Pancreas (tissue), 10 donors: Measurements from ENCODE around the gene NAT16. TPM values are rescaled to one million over a fixed set of nuclear protein-coding genes. Genes with fewer than 3 reads are reported as not detected.
"Not testable (repeated sequence)": the region's sequence is repeated elsewhere in the genome, so short reads cannot be mapped to it uniquely, and the experiment has no call there.

ENCODE experiments used
- ATAC-seq, 4 donors: fragments of 200-7000 bp; cut with Tn5 transposase; one replicate each; pipeline versions ENCODE4 v1.8.0 to v1.9.1; 2020; ENCODE audit warnings: mild to moderate bottlenecking in 4 of 4, moderate library complexity in 4 of 4
- DNase-seq, 6 donors: peaks; one replicate each; pipeline ENCODE4 v3.0.0-alpha.2; 2020
- FAIRE-seq: peaks from 2 replicates; lab custom pipeline; 2012; peaks lifted over from hg19 to GRCh38; lab: Jason Lieb, UNC
- H3K27ac ChIP-seq, 4 donors: fragments of 200-600 bp; sonication (generic); 1 replicate in 3 of 4; 2 replicates in 1 of 4; pipeline versions ENCODE4 v1.5.0 to v1.8.0; 2020
- H3K27me3 ChIP-seq, 4 donors: fragments of 200-600 bp; one replicate each; pipeline ENCODE4 v1.8.0; 2021
- H3K36me3 ChIP-seq, 3 donors: fragments of 200-600 bp; sonication (generic) in 1 of 3; one replicate each; pipeline versions ENCODE4 v1.5.0 to v1.8.0; 2020 to 2021
- H3K4me1 ChIP-seq, 3 donors: fragments of 200-600 bp; one replicate each; pipeline ENCODE4 v1.8.0; 2021
- H3K4me3 ChIP-seq, 4 donors: fragments of 200-600 bp; sonication (generic) in 2 of 4; one replicate each; pipeline versions ENCODE4 v1.5.0 to v1.8.0; 2020 to 2021
- H3K9me3 ChIP-seq, 4 donors: fragments of 200-600 bp; one replicate each; pipeline ENCODE4 v1.8.0; 2021
- CTCF ChIP-seq, 4 donors: fragments of 200-600 bp; sonication (generic) in 3 of 4; IDR thresholded peaks; one replicate each; pipeline versions ENCODE4 v1.5.0 to v1.8.0; 2021; ENCODE audit warnings: antibody characterized with exemption in 4 of 4
- WGBS, 2 donors: extraction: QIAGEN DNeasy Blood & Tissue Kit; methylation state at CpG; one replicate each; pipeline ENCODE4 v1.1.7; 2013; 5-methylcytosine and 5-hydroxymethylcytosine counted together
- intact Hi-C, 3 donors: fragments of 100-400 bp; cut with DNase I; formaldehyde crosslinking; loops; one replicate each; pipeline versions ENCODE4 v1.11.1 to v1.14.2; 2022
- microRNA-seq, 2 donors: library from miRNA; unstranded; fragments of <30 nt; microRNA quantifications; one replicate each; pipeline versions ENCODE4 to v1.1.0, GENCODE V29; 2019 to 2020
- polyA plus RNA-seq, 2 donors: library from polyadenylated mRNA; stranded (reverse); fragments of 200-250 nt; gene quantifications; one replicate each; pipeline ENCODE4 v1.2.3, GENCODE V29; 2013
- total RNA-seq, 6 donors: library from RNA; stranded (reverse); fragmentation: NEBNext Ultra II Directional in 4 of 6; extraction: Animal tissue kit (Norgen Biotek cat#: 25700) in 4 of 6; gene quantifications; one replicate each; pipeline versions ENCODE4 v1.2.1 to v1.2.4, GENCODE V29; 2021 to 2023
- donor health status: healthy with polysubstance abuse.
- donor health status: DM: no; HTN: no; CAD: no; lungs with moderate emphysema.
- donor health status: DM: no; HTN: no; CAD: no.
- donor health status: control.
- donor health status: control.
- donor health status: Bipolar disorder and iron deficiency.
- donor health status: DM: yes; HTN: yes; CAD: no.
- donor health status: DM: no; HTN: no; CAD: no.
- donor health status: DM: no; HTN: no; CAD: no.
- donor health status: DM: yes; HTN: yes; CAD: no.

NAT16 gene
- total and polyA plus RNA-seq, 8 donors = 0.19 to 3.6 (median 0.49) TPM; not detected in 1

- Histone ChIP-seq H3K27ac (no peak overlapping the region), H3K36me3 (no peaks in the 10 kb centered on the region), H3K4me3 (no peak overlapping the region), H3K27me3 (no peaks in the 10 kb centered on the region), H3K9me3 (no peaks in the 10 kb centered on the region), H3K4me1 (no peaks in the 10 kb centered on the region)
- DNase-seq (no peak), FAIRE-seq (no peak), ATAC-seq (no peak)
- intact Hi-C loops = no loop called here
- 71 to 75% methylated on average over 3 of the region's 3 CpGs for WGBS, 2 donors
- TF ChIP-seq CTCF (IDR thresholded peaks at IDR 0.05) = no peak
These were observed 56.4 kb downstream of the NAT16 start for GRCh38 chr7:101123703-101124068.

- no peaks in the 10 kb centered on the region for H3K27me3 ChIP-seq
- H3K4me3 ChIP-seq = no peak overlapping the region
- 75 to 81% methylated on average over 11 of the region's 11 CpGs for WGBS, 2 donors
- no peak for TF ChIP-seq CTCF (IDR thresholded peaks at IDR 0.05)
- H3K9me3 ChIP-seq = no peaks in the 10 kb centered on the region
- peak overlapping the region in 1 of 4 donors; percentile 58 for H3K27ac ChIP-seq
- H3K36me3 ChIP-seq = no peaks in the 10 kb centered on the region
- intact Hi-C loops = no loop called here
- no peaks in the 10 kb centered on the region for H3K4me1 ChIP-seq
- DNase-seq = no peak
- ATAC-seq = no peak
- FAIRE-seq = no peak
These were observed 57.0 kb downstream of the NAT16 start for GRCh38 chr7:101122933-101123702.

GRCh38 chr7:101121991-101122932 is 57.8 kb downstream of the NAT16 start:
- FAIRE-seq = no peak
- 27 to 38% methylated on average over 16 to 17 of the region's 17 CpGs for WGBS, 2 donors
- H3K9me3 ChIP-seq = no peaks in the 10 kb centered on the region
- H3K36me3 ChIP-seq = no peaks in the 10 kb centered on the region
- TF ChIP-seq CTCF (IDR thresholded peaks at IDR 0.05) = no peak
- H3K4me3 ChIP-seq = peak overlapping the region in 1 of 4 donors; percentile 22
- H3K4me1 ChIP-seq = no peaks in the 10 kb centered on the region
- peak overlapping the region in 2 of 4 donors; percentile 15 to 58 for H3K27ac ChIP-seq
- peak in 3 of 6 donors; percentile 23 to 34 (median 24) for DNase-seq
- no peaks in the 10 kb centered on the region for H3K27me3 ChIP-seq
- intact Hi-C loops = no loop called here
- peak in 3 of 4 donors; percentile 47 to 59 (median 49) for ATAC-seq

GRCh38 chr7:101121631-101121990 is 58.5 kb downstream of the NAT16 start:
- H3K4me3 ChIP-seq, H3K4me1 ChIP-seq, DNase-seq, intact Hi-C loops, H3K27me3 ChIP-seq, H3K9me3 ChIP-seq, FAIRE-seq, ATAC-seq, H3K27ac ChIP-seq, H3K36me3 ChIP-seq: not testable (repeated sequence)
- WGBS, 2 donors = 56 to 77% methylated on average over 8 to 9 of the region's 9 CpGs

Small RNA genes within 50 kb of the gene (microRNA-seq; reads per million reads assigned to microRNA genes)
- 0 reads per million in 2 donors for gene MIR4653

Other genes with a start within 250 kb of the NAT16 start
- 1 to 10 TPM; 1.6 to 8.7 (median 2.2) TPM for gene MUC3A, start 230.8 kb downstream of the NAT16 start, total RNA-seq
- gene MUC3A, start 230.8 kb downstream of the NAT16 start, polyA plus RNA-seq = 1 to 10 TPM in 1 of 2 donors, under 1 TPM in 1; 0.53 to 1.2 TPM
- under 1 TPM in 4 of 6 donors, not detected in 2; 0.03 to 0.70 (median 0.41) TPM for gene MUC12, start 210.7 kb downstream of the NAT16 start, total RNA-seq
- under 1 TPM; 0.38 to 0.80 TPM for gene MUC12, start 210.7 kb downstream of the NAT16 start, polyA plus RNA-seq
- gene MUC17, start 160.2 kb downstream of the NAT16 start, total RNA-seq = under 1 TPM in 2 of 6 donors, not detected in 4; under 0.01 to 0.03 TPM
- not detected for gene MUC17, start 160.2 kb downstream of the NAT16 start, polyA plus RNA-seq
- 10 to 100 TPM; 13.2 to 26.5 (median 15.9) TPM for gene TRIM56, start 94.8 kb downstream of the NAT16 start, total RNA-seq
- gene TRIM56, start 94.8 kb downstream of the NAT16 start, polyA plus RNA-seq = 10 to 100 TPM in 1 of 2 donors, 1 to 10 TPM in 1; 7.6 to 10.5 TPM
- gene SERPINE1, start 53.2 kb downstream of the NAT16 start, total RNA-seq = 10 to 100 TPM in 1 of 6 donors, 1 to 10 TPM in 4, under 1 TPM in 1; 0.98 to 14.5 (median 3.7) TPM
- gene SERPINE1, start 53.2 kb downstream of the NAT16 start, polyA plus RNA-seq = 1 to 10 TPM; 1.9 to 5.2 TPM
- 10 to 100 TPM; 12.0 to 23.1 (median 15.6) TPM for gene AP1S1, start 25.8 kb downstream of the NAT16 start, total RNA-seq
- 10 to 100 TPM; 30.4 to 34.7 TPM for gene AP1S1, start 25.8 kb downstream of the NAT16 start, polyA plus RNA-seq
- gene VGF, start 14.7 kb downstream of the NAT16 start, total RNA-seq = 10 to 100 TPM in 3 of 6 donors, 1 to 10 TPM in 3; 1.3 to 38.0 (median 18.5) TPM
- 10 to 100 TPM; 15.7 to 82.7 TPM for gene VGF, start 14.7 kb downstream of the NAT16 start, polyA plus RNA-seq
- not detected for gene MOGAT3, start 20.7 kb upstream of the NAT16 start, total RNA-seq
- not detected for gene MOGAT3, start 20.7 kb upstream of the NAT16 start, polyA plus RNA-seq
- gene PLOD3, start 37.3 kb upstream of the NAT16 start, total RNA-seq = 10 to 100 TPM; 27.2 to 54.5 (median 36.8) TPM
- gene PLOD3, start 37.3 kb upstream of the NAT16 start, polyA plus RNA-seq = 10 to 100 TPM; 38.8 to 55.7 TPM
- 10 to 100 TPM; 25.7 to 38.2 (median 32.4) TPM for gene ZNHIT1, start 37.9 kb upstream of the NAT16 start, total RNA-seq
- 10 to 100 TPM; 84.3 to 92.3 TPM for gene ZNHIT1, start 37.9 kb upstream of the NAT16 start, polyA plus RNA-seq
- gene CLDN15, start 57.5 kb upstream of the NAT16 start, total RNA-seq = 1 to 10 TPM; 2.2 to 8.5 (median 2.7) TPM
- gene CLDN15, start 57.5 kb upstream of the NAT16 start, polyA plus RNA-seq = 10 to 100 TPM; 12.8 to 15.2 TPM
- 100 to 1,000 TPM in 2 of 6 donors, 10 to 100 TPM in 4; 75.4 to 106 (median 86.2) TPM for gene FIS1, start 64.8 kb upstream of the NAT16 start, total RNA-seq
- gene FIS1, start 64.8 kb upstream of the NAT16 start, polyA plus RNA-seq = 100 to 1,000 TPM in 1 of 2 donors, 10 to 100 TPM in 1; 96.4 to 144 TPM
- 10 to 100 TPM; 10.4 to 16.0 (median 13.3) TPM for gene IFT22, start 141.5 kb upstream of the NAT16 start, total RNA-seq
- gene IFT22, start 141.5 kb upstream of the NAT16 start, polyA plus RNA-seq = 10 to 100 TPM; 11.6 to 22.9 TPM
- gene COL26A1, start 182.6 kb upstream of the NAT16 start, total RNA-seq = 1 to 10 TPM in 2 of 6 donors, under 1 TPM in 4; 0.37 to 1.2 (median 0.64) TPM
- 1 to 10 TPM in 1 of 2 donors, under 1 TPM in 1; 0.87 to 3.5 TPM for gene COL26A1, start 182.6 kb upstream of the NAT16 start, polyA plus RNA-seq